Stomach (tissue), 4 donors: Measurements from ENCODE around the gene FAM180B.

Experiments used
- CTCF ChIP-seq, 7 experiments: fragments of 450-650 bp in 4 of 7; fragments of 200-600 bp in 3 of 7; sonication (generic) in 3 of 7; IDR thresholded peaks; one replicate each; pipeline ENCODE4 v1.5.1; 2016 to 2019; ENCODE audit warnings: antibody characterized with exemption in 7 of 7, control low read depth in 2 of 7, mild to moderate bottlenecking in 1 of 7
- EP300 ChIP-seq: sonication (generic); formaldehyde crosslinking; IDR thresholded peaks from one replicate; pipeline ENCODE4 v1.6.1; 2017; ENCODE audit warnings: antibody characterized with exemption
- POLR2A ChIP-seq, 4 donors: fragments of 450-650 bp; IDR thresholded peaks; one replicate each; pipeline ENCODE4 v1.6.1; 2016; ENCODE audit warnings: antibody characterized with exemption in 4 of 4, control low read depth in 2 of 4, mild to moderate bottlenecking in 1 of 4, moderate library complexity in 1 of 4
- POLR2AphosphoS5 ChIP-seq, 3 donors: sonication (generic); formaldehyde crosslinking; IDR thresholded peaks; one replicate each; pipeline ENCODE4 v1.6.1; 2016; ENCODE audit warnings: antibody characterized with exemption in 3 of 3

- TF ChIP-seq POLR2A (IDR thresholded peaks at IDR 0.05), result no peak
- TF ChIP-seq CTCF (IDR thresholded peaks at IDR 0.05), result no peak
- no peak for TF ChIP-seq EP300
- TF ChIP-seq POLR2AphosphoS5 (IDR thresholded peaks at IDR 0.05), result no peak
These were observed 15.1 kb upstream of the FAM180B start for GRCh38 chr11:47571357-47571729.
